ENCODE data around the gene MMEL1.
"Not testable (repeated sequence)": the region's sequence is repeated elsewhere in the genome, so short reads cannot be mapped to it uniquely, and the experiment has no call there.

MMEL1 gene

DNA sequence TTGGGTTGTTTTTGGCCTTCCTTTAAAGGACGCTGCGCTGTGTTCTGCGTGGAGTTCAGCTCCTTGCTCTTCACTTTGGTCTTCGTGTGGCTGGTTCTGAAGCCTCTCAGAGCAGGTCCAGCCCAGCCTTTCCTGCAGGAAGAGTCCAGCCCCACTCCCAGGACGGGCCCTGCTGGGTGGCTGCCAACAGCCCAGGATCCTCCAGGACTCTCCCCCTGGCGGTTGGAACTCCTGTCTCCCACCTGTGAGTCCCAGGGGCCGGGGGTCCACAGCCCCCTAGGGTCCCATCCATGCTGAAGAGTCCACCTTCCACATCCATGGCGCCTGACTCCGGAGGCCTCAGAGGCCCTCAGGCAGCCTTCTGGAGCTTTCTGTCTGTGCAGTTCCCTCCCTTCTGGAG is 81.3 kb downstream of the MMEL1 start:
- not testable (repeated sequence) for H3K4me2 ChIP-seq (ENCODE audit: low read length, poor library complexity, severe bottlenecking); H3K14ac ChIP-seq (ENCODE audit: low read length in 2 of 2); DNase-seq; H3K27ac ChIP-seq (ENCODE audit: low read length, poor library complexity, severe bottlenecking); H3K9ac ChIP-seq (ENCODE audit: low read length); H2BK120ac ChIP-seq (ENCODE audit: low read depth, low read length); H2BK15ac ChIP-seq (ENCODE audit: low read depth, poor library complexity, severe bottlenecking); H3K4me3 ChIP-seq (ENCODE audit: insufficient read depth in 1 of 2, low read depth in 1 of 2, low read length in 2 of 2); H3K36me3 ChIP-seq (ENCODE audit: control insufficient read depth in 1 of 2, insufficient read depth in 2 of 2, low read depth in 1 of 2, low read length in 2 of 2); H2BK12ac ChIP-seq (ENCODE audit: low read length in 2 of 2); H3K79me1 ChIP-seq (replicated peaks; ENCODE audit: low read length, poor library complexity, severe bottlenecking); H3K18ac ChIP-seq (ENCODE audit: low read depth in 1 of 2, low read length in 2 of 2); H3K9me3 ChIP-seq (ENCODE audit: control insufficient read depth, low read length); H2BK5ac ChIP-seq (ENCODE audit: low read depth, low read length, poor library complexity, severe bottlenecking); H3K4ac ChIP-seq (ENCODE audit: low read depth in 1 of 2, low read length in 2 of 2); H3K23ac ChIP-seq (ENCODE audit: low read length in 2 of 2); H3K27me3 ChIP-seq (ENCODE audit: control insufficient read depth in 1 of 2, insufficient read depth in 1 of 2, low read length in 2 of 2); H2AK5ac ChIP-seq (ENCODE audit: low read length, severe bottlenecking); H2AFZ ChIP-seq (ENCODE audit: low read depth, low read length); H4K8ac ChIP-seq (ENCODE audit: low read length); H4K91ac ChIP-seq (ENCODE audit: low read length)
- H3K4me1 ChIP-seq (ENCODE audit: control insufficient read depth, insufficient read depth, low read depth, low read length) = peaks cover 46% of the 10 kb centered on the region
- WGBS = 74% methylated on average over 7 of the region's 9 CpGs

DNA sequence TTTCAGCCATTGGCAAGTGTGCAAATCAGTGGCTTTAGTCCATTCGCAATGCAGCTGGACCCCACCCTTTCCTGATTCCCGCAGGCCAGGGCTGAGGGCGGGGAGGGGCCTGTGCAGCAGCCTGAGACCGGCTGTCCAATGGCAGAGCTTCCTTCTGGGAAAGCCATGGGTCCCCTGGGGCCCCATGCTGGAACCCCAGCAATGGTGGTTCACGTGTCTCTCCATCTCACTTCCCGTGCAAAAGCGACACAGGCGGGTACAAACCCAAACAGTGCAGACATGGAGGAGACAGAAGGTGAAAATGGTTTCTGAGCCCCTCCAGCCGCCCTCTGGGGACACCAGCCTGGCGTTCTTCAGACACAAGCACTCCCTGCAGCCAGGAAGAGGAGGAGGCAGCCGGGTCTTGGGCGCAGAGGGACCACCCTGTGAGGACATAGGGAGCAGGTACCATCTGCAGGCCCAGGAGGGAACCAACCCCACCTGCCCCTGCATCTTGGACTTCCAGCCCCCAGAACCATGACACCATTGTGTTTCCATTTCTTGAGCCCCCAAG is 82.4 kb downstream of the MMEL1 start:
- not testable (repeated sequence) for H3K4me2 ChIP-seq (ENCODE audit: low read length, poor library complexity, severe bottlenecking); H3K9me3 ChIP-seq (ENCODE audit: control insufficient read depth, low read length); H3K27me3 ChIP-seq (ENCODE audit: control insufficient read depth in 1 of 2, insufficient read depth in 1 of 2, low read length in 2 of 2); H3K79me1 ChIP-seq (replicated peaks; ENCODE audit: low read length, poor library complexity, severe bottlenecking); H2AK5ac ChIP-seq (ENCODE audit: low read length, severe bottlenecking); H3K36me3 ChIP-seq (ENCODE audit: control insufficient read depth in 1 of 2, insufficient read depth in 2 of 2, low read depth in 1 of 2, low read length in 2 of 2); H2BK5ac ChIP-seq (ENCODE audit: low read depth, low read length, poor library complexity, severe bottlenecking); H4K91ac ChIP-seq (ENCODE audit: low read length); DNase-seq; H3K9ac ChIP-seq (ENCODE audit: low read length); H2BK12ac ChIP-seq (ENCODE audit: low read length in 2 of 2); H2AFZ ChIP-seq (ENCODE audit: low read depth, low read length); H3K4me3 ChIP-seq (ENCODE audit: insufficient read depth in 1 of 2, low read depth in 1 of 2, low read length in 2 of 2); H2BK15ac ChIP-seq (ENCODE audit: low read depth, poor library complexity, severe bottlenecking); H3K14ac ChIP-seq (ENCODE audit: low read length in 2 of 2); H3K18ac ChIP-seq (ENCODE audit: low read depth in 1 of 2, low read length in 2 of 2); H3K27ac ChIP-seq (ENCODE audit: low read length, poor library complexity, severe bottlenecking); H3K4ac ChIP-seq (ENCODE audit: low read depth in 1 of 2, low read length in 2 of 2); H3K23ac ChIP-seq (ENCODE audit: low read length in 2 of 2); H4K8ac ChIP-seq (ENCODE audit: low read length); H2BK120ac ChIP-seq (ENCODE audit: low read depth, low read length)
- H3K4me1 ChIP-seq (ENCODE audit: control insufficient read depth, insufficient read depth, low read depth, low read length) = peaks cover 43% of the 10 kb centered on the region
- 86% methylated on average over 10 of the region's 12 CpGs for WGBS

DNA sequence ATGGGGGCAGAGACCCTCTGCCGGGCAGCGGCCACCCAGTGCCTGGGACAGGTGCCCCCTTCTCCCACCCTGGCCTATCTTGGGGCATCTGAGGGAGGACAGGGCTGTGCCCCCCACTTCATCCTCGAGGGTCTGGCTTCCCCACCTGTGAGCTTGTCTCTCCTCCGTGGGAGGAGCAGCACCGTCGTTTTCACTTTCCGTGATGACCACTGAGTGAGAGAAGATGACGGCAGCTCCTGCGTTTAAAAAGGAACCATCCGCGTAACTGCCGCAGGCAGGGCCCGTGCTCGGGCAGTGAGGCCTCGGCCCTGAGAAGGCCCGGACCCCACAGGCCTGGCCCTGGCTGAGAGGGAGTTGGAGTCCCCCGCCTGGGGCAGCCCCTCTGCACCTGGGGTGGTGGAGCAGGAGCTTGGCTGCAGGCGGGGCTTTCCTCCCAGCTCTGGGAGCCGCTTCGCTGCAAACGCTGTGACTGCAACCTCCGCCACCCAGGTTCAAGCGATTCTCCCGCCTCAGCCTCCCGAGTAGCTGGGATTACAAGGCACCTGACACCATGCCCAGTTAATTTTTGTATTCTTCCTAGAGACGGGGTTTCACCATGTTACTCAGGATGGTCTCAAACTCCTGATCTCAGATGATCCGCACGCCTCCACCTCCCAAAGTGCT is 83.3 kb downstream of the MMEL1 start:
- not testable (repeated sequence) for H3K27ac ChIP-seq (ENCODE audit: low read length, poor library complexity, severe bottlenecking); H2AFZ ChIP-seq (ENCODE audit: low read depth, low read length); H3K18ac ChIP-seq (ENCODE audit: low read depth in 1 of 2, low read length in 2 of 2); H3K23ac ChIP-seq (ENCODE audit: low read length in 2 of 2); H2BK12ac ChIP-seq (ENCODE audit: low read length in 2 of 2); H2AK5ac ChIP-seq (ENCODE audit: low read length, severe bottlenecking); H3K4ac ChIP-seq (ENCODE audit: low read depth in 1 of 2, low read length in 2 of 2); H3K9me3 ChIP-seq (ENCODE audit: control insufficient read depth, low read length); H2BK120ac ChIP-seq (ENCODE audit: low read depth, low read length); H3K4me2 ChIP-seq (ENCODE audit: low read length, poor library complexity, severe bottlenecking); H3K14ac ChIP-seq (ENCODE audit: low read length in 2 of 2); H4K8ac ChIP-seq (ENCODE audit: low read length); H3K27me3 ChIP-seq (ENCODE audit: control insufficient read depth in 1 of 2, insufficient read depth in 1 of 2, low read length in 2 of 2); H3K79me1 ChIP-seq (replicated peaks; ENCODE audit: low read length, poor library complexity, severe bottlenecking); H2BK5ac ChIP-seq (ENCODE audit: low read depth, low read length, poor library complexity, severe bottlenecking); H3K4me3 ChIP-seq (ENCODE audit: insufficient read depth in 1 of 2, low read depth in 1 of 2, low read length in 2 of 2); H4K91ac ChIP-seq (ENCODE audit: low read length); H2BK15ac ChIP-seq (ENCODE audit: low read depth, poor library complexity, severe bottlenecking); DNase-seq; H3K36me3 ChIP-seq (ENCODE audit: control insufficient read depth in 1 of 2, insufficient read depth in 2 of 2, low read depth in 1 of 2, low read length in 2 of 2)
- H3K4me1 ChIP-seq (ENCODE audit: control insufficient read depth, insufficient read depth, low read depth, low read length) = peaks cover 43% of the 10 kb centered on the region
- peak overlapping the region; percentile 80 for H3K9ac ChIP-seq (ENCODE audit: low read length)
- 94% methylated on average over 22 of the region's 28 CpGs for WGBS

DNA sequence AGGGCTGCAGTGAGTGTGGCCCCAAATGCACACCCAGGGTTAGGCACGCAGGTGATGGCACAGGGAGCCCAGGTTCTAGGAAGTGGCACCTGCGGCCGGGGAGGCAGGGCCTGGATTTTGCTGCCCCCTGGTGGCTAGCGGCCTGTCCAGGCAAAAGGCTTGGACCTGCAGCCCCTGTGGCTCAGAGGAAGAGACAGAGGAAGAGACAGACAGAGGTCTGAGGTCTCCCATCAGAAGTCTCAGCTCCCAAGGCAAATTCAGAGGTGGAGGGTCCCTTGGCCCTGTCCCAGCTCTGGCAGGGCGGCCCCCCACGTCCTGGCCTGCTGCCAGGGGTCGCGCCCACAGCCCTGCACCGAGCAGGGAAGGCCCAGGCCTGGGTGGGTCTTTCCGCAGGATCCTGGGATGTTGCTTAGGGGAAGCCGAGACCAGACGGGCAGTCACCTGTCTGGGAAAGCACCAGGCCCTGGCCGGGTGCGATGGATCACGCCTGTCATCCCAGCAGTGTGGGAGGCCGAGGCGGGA is 84.7 kb downstream of the MMEL1 start:
- no peak overlapping the region for H2BK5ac ChIP-seq (ENCODE audit: low read depth, low read length, poor library complexity, severe bottlenecking)
- no peak overlapping the region for H4K91ac ChIP-seq (ENCODE audit: low read length)
- peak overlapping the region in 1 of 2 experiments; percentile 53 for H3K4me3 ChIP-seq (ENCODE audit: insufficient read depth in 1 of 2, low read depth in 1 of 2, low read length in 2 of 2)
- no peak overlapping the region for H2AFZ ChIP-seq (ENCODE audit: low read depth, low read length)
- no peak overlapping the region for H3K23ac ChIP-seq (ENCODE audit: low read length in 2 of 2)
- H3K9me3 ChIP-seq (ENCODE audit: control insufficient read depth, low read length) = no peaks in the 10 kb centered on the region
- no peak overlapping the region for H3K18ac ChIP-seq (ENCODE audit: low read depth in 1 of 2, low read length in 2 of 2)
- no peak overlapping the region for H4K8ac ChIP-seq (ENCODE audit: low read length)
- no peak overlapping the region for H3K27ac ChIP-seq (ENCODE audit: low read length, poor library complexity, severe bottlenecking)
- no peak overlapping the region for H2BK12ac ChIP-seq (ENCODE audit: low read length in 2 of 2)
- H3K4me2 ChIP-seq (ENCODE audit: low read length, poor library complexity, severe bottlenecking) = peak overlapping the region; percentile 85
- H2AK5ac ChIP-seq (ENCODE audit: low read length, severe bottlenecking) = no peak overlapping the region
- peak overlapping the region; percentile 80 for H3K9ac ChIP-seq (ENCODE audit: low read length)
- no peak overlapping the region for H3K14ac ChIP-seq (ENCODE audit: low read length in 2 of 2)
- no peak overlapping the region for H2BK120ac ChIP-seq (ENCODE audit: low read depth, low read length)
- peaks cover 0 to 10% of the 10 kb centered on the region in 2 experiments for H3K27me3 ChIP-seq (ENCODE audit: control insufficient read depth in 1 of 2, insufficient read depth in 1 of 2, low read length in 2 of 2)
- no peaks in the 10 kb centered on the region for H3K79me1 ChIP-seq (replicated peaks; ENCODE audit: low read length, poor library complexity, severe bottlenecking)
- H2BK15ac ChIP-seq (ENCODE audit: low read depth, poor library complexity, severe bottlenecking) = no peak overlapping the region
- H3K4ac ChIP-seq (ENCODE audit: low read depth in 1 of 2, low read length in 2 of 2) = peak overlapping the region in 1 of 2 experiments; percentile 16
- 49% methylated on average over 17 of the region's 17 CpGs for WGBS
- H3K4me1 ChIP-seq (ENCODE audit: control insufficient read depth, insufficient read depth, low read depth, low read length) = peaks cover 51% of the 10 kb centered on the region
- DNase-seq = peak; percentile 63
- H3K36me3 ChIP-seq (ENCODE audit: control insufficient read depth in 1 of 2, insufficient read depth in 2 of 2, low read depth in 1 of 2, low read length in 2 of 2) = no peaks in the 10 kb centered on the region
